Head of caudate nucleus (tissue), 42 donors: ENCODE data around the gene MAP3K10.
A peak's percentile ranks its signal among the peaks of the same experiment; 100 is the strongest.

ENCODE experiments used
- DNase-seq, 42 donors: peaks; one replicate each; pipeline versions ENCODE4 v3.0.0 to v3.0.0-alpha.2; 2020 to 2021; ENCODE audit warnings: mixed read lengths in 7 of 42
- intact Hi-C: fragments of 100-400 bp; cut with DNase I; formaldehyde crosslinking; loops from one replicate; pipeline ENCODE4 v1.15.0; 2022

The MAP3K10 gene

DNA sequence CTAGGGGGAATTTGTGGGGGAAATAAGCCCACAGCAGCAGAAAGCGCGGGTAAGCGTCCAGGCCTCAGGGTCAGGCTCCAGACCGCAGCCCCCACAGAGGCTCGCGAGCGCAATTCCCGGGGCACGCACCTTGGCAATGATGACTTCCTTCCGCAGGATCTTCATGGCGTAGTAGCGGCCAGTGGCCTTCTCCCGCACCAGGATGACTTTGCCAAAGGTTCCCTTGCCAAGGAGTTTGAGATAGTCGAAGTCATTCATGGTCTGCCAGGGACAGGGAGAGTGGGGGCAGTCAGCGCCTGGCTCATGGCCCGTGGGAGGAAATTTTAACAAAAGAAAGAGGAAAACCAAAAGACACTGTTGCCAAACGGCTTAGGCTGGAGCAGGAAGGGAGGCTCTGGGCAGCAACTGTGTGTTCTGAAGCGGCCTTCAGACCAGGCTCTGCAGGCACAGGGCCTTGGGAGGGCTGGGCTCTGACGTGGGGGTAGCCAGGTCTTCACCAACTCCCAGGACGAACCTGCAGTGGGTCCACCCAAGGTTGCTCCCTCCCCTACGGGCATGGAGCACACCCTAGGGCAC is 50.7 kb downstream of the MAP3K10 start:
- peak; percentile 61 to 94 (median 81) for DNase-seq
- intact Hi-C loops = no loop called here

DNA sequence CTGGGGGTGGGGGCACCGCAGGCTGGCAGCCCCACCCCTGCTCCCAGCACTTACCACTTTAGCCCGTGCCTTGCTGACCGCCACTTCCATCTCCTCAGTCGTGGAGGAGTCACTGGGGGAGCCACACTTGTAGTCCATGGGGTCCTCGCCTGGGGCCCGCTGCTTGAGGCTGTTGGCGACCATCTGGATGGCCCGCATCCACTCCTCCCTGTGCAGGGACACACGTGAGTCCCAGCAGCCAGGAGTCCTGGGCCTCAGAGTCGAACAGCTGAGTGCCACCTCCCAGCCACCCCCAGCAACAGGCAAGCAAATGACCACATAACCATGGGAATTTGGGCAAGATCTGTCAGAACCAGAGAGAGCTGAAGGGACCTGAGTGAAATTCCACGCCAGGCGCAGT is 51.3 kb downstream of the MAP3K10 start:
- DNase-seq = peak in 1 of 42 donors; percentile 17
- intact Hi-C loops = no loop called here

DNA sequence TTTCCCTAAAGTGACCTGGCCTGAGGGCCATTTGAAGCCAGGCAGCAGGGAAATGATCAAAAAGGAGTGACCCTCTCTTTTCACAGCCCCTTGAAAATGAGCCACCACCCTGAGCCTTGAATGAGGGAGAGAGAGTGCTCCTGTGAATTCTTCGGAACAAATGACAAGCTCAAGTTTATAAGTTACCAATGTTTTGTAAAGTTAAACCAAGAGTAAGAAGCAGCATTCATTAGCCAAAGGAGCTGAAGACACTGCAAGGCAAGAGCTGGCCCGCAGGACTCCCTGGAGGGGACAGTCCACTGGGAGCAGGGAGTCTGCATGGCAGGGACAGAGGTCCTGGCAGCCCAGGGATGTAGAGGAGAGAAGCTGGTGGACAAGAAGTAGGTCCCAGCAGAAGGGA is 52.0 kb downstream of the MAP3K10 start:
- intact Hi-C loops = no loop called here
- DNase-seq = no peak

DNA sequence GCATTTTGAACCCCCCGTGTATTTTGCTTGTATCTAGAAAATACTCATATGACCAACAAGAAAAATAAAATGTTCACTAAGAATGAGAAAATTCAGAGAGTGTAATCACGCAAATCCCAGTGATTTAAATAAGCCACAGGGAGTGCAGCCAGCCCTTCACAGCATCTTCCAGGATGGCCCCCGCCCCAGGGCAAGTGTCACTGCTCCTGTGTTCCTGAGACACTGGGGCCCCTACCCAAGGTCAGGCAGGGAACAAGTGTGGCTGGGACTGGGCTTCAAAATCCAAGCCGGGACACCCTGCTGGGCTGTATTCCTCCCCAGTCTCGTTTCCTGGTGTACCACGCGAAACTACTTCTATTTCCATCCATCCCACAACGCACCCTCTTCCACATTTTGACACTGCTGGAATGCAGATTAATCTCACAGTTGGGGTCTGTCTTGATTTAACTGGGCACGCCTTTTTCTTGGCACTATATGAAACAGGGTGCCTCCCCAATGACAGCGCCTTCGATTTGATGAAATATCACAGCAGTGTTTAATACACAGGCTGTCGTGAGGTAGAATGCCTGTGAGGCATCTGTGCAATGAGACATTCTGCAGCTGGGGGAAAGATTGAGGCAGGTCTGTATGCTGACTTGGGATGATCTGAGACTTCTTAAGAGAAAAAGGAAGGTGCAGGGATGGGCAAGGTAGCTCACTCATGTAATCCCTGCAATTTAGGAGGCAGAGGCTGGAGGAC is 53.5 kb downstream of the MAP3K10 start:
- no peak for DNase-seq
- intact Hi-C loops = no loop called here

DNA sequence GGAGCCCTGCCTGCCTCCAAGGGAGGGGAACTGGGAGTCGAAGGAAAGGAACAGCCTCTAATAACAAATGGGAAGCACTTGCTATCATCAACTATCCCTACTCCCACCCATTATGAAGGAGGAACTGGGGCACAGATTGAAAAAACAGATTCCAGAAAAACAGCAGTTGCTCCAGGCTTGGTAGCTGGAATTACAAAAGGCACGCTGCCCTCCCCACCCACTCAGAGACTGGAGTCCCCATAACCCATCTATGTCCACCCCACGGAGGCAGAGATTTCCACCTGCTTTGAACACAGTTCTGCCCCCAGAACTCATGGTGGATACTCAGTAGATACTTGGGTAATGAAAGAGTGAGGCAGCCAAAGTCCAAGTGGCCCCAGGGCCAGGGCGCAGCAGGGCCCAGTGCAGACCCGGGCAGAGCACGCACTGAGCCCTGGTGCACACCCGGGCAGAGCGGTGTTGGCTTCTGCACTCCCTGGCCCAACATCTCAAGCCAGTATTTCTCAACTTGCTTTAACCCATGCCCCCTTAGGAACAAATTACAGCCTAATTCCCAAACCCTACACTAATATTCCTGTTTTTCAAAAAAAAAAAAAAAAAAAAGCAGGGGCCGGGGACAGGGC is 54.4 kb downstream of the MAP3K10 start:
- no peak for DNase-seq
- intact Hi-C loops = no loop called here

DNA sequence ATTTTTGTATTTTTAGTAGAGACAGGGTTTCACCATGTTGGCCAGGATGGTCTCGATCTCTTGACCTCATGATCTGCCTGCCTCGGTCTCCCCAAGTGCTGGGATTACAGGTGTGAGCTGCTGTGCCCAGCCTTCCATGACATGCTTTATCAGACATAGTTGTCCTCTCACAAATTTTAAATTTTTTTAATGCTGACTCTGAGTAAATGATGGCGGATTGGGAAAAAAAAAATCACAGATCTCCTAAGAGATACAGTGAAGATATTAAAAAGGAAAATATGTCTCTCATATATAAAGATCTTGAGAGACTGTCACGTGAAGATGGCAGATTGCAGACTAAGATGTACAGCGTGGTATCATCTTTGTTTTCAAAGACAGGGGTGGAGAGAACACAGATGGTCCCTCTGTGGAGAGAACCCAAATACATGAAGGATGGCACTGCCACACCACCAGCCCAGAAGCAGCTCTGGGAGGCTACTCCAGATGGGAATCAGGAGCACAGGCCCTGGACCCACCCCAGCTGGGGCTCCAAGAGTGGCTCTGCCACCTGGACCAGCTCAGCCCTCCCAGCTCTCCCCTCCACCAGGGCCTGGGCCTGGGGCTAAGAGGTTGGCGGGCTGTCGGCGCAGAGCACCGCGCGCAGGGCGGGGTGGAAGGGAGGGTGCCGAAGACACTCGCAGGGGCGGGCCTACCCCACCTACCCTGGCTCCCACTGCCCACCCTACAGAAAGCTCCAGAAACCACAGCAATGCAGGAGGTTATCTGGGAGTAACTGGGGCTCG is 55.3 kb downstream of the MAP3K10 start:
- no peak for DNase-seq
- intact Hi-C loops = no loop called here

DNA sequence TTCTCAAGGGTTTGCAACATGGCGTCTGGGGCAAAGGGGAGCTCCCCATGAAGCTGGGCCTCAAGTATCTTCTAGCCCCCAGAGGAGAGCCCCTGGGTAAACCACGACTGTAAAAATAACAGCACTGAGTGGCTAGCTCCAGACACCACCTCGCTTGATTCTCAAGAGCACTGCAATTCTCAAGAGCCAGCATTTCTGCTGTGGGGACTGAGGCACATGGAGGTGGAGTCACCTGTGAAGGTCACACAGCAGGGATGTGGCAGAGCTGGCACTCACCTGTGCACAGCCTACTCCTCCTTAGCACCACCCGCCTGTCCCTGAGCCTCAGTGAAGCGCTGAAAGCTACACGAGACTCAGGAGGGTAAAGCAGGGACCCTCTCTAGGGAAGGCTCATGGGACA is 56.0 kb downstream of the MAP3K10 start:
- intact Hi-C loops = no loop called here
- DNase-seq = no peak

DNA sequence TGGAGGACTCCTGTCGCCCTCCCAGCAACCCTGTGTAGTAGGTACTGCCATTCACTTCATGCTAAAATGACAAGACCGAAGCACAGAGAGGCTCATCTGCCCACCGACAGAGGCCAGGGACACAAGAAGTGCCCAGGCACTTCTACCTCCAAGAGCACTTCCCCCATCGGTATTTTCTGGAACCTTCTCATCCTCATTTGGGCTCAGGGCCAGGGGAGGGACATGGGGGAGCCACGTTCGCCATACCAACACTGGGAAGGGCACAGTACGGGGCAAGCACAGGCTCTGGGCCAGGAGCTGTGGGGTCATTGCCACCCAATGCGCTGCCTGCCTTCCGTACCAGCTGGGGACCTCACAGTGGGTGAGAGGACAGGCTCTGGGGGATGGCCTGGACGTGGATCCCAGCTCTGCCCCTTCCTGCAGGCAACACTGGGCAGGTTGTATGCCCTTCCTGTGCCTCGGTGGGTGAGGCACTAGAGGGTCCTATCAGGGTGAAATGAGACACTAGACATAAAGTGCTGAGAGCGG is 56.6 kb downstream of the MAP3K10 start:
- DNase-seq = peak in 1 of 42 donors; percentile 61
- intact Hi-C loops = no loop called here

DNA sequence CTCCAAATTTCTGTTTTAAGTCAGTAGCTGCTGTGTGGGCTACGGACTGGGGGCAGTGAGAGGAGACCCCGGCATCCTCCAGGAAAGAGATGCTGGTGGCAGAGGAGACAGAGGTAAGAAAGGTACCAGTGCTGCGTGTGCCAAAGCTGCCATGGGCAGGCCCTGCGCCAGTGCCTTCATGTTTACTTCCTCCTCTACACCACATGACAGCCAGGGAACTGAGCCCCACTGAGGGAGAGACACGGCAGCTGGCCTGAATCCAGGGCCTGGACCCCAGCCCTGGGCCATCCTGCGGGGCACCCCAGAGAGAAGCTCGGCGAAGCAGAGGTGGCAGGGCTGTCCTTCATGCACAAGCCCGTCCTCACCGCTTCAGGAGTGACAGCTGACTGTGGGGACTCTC is 58.0 kb downstream of the MAP3K10 start:
- DNase-seq = no peak
- intact Hi-C loops = no loop called here

DNA sequence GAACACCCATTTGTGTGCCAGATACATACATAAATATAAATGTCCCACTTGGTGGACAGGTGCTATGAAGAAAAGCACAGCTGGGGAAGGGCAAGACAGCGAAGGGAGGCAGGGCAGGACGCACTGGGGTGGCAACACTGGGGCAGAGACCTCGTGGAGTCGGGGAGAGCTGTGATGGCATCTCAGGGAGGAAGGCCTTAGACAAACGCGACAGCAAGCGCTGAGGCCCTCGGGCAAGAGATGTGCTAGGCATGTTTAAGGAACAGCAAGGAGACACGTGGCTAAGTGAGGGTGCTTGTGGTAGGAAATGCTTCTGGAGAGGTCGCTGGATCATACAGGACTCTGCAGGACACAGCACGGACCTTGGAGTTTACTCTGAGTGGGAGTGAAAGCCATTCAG is 58.6 kb downstream of the MAP3K10 start:
- DNase-seq = no peak
- intact Hi-C loops = no loop called here

DNA sequence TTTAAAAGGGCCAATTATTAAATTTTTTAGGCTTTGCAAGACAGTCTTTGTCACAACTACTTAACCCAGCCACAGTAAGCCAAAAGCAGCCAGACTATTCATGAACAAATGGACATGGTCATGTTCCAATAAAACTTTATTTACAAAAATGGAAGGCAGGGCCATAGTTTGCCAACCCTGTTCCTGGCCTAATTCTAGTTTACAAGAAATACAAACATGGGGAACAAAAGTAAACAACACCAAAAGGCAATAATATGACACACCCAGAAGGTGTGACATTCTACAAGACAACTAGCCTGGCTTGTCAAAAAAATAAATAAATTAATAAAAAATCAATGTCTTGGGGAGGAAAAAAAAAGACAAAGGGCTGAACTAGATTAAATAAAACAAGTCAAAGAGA is 60.0 kb downstream of the MAP3K10 start:
- no peak for DNase-seq

DNA sequence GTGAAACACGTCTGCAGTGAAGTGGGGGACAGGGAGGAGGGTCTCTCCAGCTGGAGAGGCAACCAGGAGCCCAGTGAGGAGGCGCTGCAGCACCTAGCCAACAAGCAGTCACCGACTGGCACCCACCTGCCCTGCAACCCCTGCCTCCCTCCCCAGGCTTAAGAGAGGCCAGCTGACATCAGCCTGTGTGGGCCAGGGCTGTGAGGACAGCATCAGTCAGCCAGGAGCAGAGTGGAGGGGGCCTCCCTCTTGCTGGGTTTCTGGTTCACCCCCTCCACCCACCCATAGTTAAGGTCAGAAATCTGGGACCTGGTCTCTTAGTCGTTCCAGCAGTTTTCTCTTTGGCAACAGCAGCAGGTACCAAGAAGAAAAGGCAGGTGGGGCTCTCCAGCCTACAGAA is 60.8 kb downstream of the MAP3K10 start:
- DNase-seq = no peak
- intact Hi-C loops = no loop called here

More for the DNA sequence above, 60.0 kb downstream of the MAP3K10 start:
- intact Hi-C loops = no loop called here

DNA sequence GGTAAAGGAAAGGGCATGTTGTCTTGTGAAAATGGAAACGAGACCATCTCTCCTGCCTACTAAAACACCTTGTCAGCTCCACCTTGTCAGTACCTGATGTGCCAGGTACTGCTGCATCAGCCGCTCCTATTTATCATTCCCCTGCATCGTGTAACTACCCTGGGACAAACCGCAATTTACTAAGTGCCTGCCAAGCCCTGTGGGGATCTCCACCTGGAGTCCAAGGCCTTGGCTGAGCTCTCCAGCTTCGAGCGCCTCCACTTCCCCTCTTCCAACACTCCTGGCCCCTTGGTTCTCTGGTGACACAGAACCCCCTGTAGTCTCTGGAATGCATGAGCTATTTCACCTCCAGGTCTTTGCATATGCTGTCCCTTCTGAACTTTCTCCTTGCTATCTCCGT is 61.2 kb downstream of the MAP3K10 start:
- intact Hi-C loops = no loop called here
- no peak for DNase-seq

DNA sequence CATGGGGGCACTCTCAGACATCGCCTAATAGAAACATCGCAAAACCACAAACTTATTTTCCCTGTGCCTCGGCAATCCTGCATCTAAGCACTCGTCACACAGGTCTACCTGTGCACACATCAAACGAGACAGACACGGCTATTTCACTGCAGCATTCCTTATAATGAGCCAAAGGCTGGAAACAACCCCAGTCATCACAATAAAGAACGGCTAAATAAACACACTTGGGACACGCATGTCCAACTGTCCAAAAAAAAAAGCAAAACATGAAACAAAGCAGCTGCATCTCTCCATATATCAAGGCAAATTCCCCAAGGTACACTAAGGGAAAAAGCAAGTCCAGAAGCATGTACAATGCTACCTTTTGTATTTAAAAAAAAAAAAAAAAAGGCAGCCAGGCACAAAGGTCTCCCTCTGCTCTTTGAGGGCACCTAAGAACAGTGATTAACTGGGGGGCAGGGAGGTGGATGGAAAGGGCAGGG is 62.4 kb downstream of the MAP3K10 start:
- DNase-seq = no peak
- intact Hi-C loops = no loop called here

DNA sequence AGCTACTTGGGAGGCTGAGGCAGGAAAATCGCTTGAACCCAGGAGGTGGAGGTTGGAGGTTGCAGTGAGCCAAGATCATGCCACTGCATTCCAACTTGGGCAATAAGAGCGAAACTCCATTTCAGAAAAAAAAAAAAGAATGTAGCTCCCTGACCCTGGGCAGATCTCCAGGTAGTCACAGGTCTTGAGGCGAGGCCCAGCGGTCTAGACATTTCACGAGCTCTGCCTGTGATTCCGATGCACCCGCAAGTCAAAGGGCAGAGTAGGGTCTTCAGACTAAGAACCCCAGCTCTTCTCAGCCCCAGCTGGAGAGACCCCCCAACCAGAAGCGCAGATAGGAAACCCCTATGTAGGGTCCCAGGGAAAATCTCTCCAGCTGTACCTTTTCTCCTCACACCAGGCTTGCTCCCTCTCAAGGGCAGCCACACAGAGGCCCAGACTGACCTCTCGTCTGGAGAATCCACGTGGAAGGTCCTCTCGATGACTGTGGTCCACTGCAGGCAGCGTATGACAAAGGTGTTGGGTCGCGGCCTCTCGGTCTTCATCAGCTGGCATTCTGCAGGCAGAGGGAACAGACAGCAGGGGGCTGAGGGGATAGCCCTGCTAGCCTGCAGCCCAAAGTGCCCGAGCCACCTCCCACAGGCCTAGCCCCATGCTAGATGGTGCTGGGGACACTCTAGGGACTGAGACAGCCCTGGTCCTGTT is 63.6 kb downstream of the MAP3K10 start:
- intact Hi-C loops = no loop called here
- no peak for DNase-seq

DNA sequence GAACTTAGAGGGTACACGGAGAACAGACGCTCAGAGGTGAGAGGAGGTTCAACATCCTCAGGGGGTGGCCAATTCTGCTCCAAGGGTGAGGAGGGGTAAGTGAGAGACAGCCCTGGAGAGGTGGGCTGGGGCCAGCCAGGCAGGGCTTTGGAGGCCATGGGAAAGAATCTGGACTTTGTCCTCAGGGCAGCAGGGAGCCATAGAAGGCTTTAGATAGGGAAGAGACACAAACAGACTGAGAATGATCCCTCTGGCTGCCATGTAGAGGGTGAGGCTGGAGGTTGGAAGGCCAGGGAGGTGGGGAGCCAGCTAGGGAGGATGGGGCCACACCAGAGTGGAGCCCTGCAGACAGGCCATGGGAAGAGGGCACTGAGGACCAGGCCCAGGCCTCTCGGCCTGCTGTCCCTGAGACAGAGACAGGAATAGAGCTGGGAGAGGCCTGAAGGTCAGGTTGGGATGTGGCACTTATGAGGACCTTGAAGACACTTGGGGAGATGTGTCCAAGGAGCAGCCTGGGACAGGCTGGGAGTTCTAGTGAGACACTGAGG is 64.5 kb downstream of the MAP3K10 start:
- no peak for DNase-seq
- intact Hi-C loops = no loop called here

DNA sequence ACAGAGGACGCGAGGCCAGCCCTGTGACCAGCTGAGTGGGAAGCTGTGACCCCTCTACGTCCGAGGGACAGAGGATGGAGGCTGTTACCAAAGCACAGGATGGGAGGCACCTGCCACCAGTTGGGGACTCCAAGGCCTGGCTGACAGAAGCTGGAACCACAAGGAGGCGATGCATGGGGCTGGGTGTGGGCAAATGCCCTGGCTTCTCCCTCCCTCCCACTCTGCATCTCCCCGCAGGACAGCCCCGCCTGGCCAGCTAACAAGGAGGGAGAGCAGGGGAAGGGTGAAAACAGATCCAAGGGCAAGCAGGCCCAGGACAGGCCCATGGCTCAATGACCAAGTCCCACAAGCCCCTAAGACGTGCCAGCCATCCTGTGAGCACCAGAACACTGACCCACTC is 65.3 kb downstream of the MAP3K10 start:
- intact Hi-C loops = no loop called here
- no peak for DNase-seq

DNA sequence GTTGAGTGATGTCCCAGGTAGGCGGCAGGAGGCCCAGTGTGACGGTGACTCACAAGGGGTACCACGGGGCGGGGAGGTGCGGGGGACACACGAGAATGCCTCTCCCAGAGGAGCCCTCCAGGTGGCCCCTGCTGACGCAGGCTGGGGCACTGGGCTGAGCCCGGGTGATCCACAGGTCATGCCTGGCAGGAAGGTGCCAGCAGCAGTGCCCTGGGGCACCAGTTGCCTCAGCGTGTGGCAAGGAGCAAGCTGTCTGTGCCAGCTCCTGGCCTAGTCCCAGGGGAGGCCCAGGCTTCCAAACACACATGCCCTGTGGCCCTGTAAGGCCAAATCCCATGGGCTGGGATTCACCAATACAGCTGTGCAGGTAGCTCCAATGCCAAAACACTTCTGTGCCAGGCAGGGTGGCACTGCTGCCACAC is 65.9 kb downstream of the MAP3K10 start:
- intact Hi-C loops = no loop called here
- no peak for DNase-seq

DNA sequence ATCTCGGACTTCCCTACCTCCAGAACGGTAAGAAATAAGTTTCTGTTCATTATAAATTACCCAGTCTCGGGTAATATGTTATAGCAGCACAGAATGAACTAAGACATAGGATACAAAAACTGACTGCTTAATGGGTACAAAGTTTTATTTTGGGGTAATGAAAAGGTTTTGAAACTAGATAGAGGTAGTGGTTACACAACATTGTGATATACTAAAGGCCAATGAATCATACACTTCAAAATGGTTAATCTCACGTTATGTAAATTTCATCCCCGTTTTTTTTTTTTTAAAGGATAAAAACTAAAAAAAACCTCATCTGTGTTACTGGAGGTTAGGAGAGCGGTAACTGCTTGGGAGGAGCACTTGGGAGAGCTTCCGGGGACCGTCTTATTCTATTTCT is 70.4 kb downstream of the MAP3K10 start:
- intact Hi-C loops = no loop called here

More for the DNA sequence above, 70.4 kb downstream of the MAP3K10 start:
- no peak for DNase-seq
